ENCODE data around the gene ROR2. TPM values are rescaled to one million over a fixed set of nuclear protein-coding genes. Genes with fewer than 3 reads are reported as not detected.
"Not testable (repeated sequence)": the region's sequence is repeated elsewhere in the genome, so short reads cannot be mapped to it uniquely, and the experiment has no call there.

ROR2 gene
- polyA plus RNA-seq, 3 donors: 14.1 to 17.3 (median 14.2) TPM

DNA sequence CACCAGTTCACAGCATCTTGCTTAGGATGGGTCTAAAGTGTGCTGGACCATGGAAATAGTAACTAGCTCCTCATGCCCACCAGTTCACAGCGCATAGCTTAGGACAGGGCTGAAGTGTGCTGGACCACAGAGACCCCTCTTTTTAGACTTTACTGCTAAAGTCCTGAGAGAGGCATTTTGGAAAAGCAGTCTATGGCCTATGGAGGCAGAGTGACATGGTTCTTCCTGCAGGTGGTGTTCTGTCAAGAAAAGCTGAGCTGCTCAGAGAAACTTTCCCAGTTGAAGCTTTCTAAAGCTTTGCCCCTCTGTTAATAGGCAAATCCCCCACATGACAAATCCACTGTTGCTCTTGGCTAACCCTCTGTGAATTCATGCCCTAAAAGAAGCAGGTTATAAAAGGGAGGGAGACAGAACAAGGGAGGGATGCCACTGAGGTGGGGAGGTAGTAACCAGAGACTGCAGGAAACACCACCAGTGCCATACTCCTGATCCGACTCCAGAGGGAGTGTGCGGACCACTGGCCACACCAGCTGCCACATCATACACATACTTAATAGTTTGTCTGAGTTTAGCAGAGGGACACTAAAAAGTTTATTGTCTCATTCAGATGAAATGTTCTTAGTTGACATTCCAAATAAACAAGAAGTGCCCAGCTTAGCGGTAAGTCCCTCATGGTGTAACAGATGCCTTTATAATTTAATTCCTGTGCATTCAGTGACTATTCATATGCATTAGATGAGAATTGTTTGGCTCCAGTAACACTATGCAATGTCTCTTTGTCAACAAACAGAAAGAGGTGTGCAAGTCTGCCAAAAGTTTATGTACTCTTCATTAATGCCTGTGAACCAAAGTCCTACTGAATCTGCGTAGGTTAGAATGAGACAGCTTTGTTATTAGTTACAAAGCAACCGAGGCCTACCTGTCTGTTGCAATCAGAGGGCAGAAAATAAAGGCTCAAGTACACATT is 290.2 kb downstream of the ROR2 start:
- no peak for DNase-seq (ENCODE audit: low read depth in 3 of 3, low spot score in 2 of 3)

DNA sequence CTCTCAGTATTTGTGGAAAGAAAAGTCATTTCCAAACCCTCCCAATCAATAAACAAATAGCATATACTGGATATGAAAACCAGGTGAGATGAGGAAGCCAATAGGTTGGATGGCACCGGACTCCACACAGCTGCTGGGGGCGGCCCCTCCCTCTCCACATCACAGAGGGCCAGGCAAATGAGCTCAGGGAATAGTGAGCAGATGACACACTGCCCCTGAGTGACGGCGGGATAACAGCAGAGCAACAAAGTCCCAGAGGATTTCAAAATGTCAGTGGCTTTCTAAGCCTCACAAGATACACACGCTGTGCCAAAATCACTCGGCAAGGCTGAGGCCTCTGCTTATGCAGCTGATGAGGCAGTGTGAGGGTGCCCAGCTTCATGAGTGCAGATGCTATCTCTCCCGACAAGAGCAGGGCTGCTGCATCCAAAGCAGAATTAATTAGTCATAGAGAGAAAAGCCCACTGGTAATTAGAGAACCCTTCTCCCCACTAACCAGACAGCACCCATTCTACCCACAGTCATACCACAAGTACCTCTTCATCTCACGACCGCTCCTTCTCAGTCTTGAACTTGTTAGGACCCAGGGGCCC is 291.4 kb downstream of the ROR2 start:
- DNase-seq (ENCODE audit: low read depth in 3 of 3, low spot score in 2 of 3): no peak

DNA sequence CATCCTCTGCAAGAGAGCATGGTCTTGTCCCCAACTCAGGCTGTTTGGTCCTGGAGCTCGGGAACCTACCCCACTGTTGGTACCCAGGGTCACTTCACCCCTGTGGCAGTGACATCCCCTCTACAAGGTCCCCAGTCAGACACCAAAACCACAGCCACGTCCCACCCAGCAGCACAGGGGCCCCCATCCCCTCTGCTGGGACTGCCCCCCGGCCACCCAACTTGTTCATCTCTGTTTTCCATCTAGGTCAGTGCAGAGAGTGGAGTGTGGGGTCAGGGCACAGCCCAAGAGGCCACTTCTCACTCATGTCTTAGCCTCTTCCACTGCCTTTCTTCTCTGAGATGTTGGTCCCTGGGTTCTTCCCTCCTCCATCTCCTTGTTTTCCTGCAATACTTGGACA is 292.5 kb downstream of the ROR2 start:
- no peak for DNase-seq (ENCODE audit: low read depth in 3 of 3, low spot score in 2 of 3)

DNA sequence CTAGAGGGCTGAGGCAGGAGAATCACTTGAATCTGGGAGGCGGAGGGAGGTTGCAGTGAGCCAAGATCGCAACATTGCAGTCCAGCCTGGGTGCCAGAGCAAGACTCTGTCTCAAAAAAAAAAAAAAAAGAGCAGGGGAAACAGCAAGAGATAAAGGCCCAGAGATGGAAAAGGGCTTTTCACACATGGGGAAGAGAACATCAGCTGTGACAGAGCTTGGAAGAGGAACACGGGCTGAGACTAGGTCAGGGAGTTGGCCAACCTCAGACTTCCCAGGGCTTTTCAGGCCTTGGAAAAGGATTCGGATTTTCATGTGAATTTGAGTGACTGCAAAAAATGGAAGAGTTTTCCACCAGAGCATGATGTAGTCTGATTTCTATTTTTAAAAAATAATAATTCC is 294.4 kb downstream of the ROR2 start:
- no peak for DNase-seq (ENCODE audit: low read depth in 3 of 3, low spot score in 2 of 3)

DNA sequence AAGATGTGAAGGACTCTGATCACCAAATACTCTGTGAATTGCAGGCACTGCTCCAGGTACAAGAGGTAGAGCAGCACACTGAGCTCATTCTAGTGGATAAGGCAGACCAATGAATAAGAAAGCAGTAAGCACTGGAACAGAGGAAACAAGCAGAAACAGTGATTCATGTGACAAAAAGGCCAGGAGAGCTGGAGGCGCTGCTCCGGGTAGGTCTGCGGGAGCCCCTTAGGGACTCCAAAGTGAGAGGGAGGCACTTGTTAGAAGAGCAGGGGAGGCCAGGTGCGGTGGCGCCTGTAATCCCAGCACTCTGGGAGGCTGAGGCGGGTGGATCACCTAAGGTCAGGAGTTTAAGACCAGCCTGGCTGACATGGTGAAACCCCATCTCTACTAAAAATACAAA is 294.8 kb downstream of the ROR2 start:
- DNase-seq (ENCODE audit: low read depth in 3 of 3, low spot score in 2 of 3): no peak

DNA sequence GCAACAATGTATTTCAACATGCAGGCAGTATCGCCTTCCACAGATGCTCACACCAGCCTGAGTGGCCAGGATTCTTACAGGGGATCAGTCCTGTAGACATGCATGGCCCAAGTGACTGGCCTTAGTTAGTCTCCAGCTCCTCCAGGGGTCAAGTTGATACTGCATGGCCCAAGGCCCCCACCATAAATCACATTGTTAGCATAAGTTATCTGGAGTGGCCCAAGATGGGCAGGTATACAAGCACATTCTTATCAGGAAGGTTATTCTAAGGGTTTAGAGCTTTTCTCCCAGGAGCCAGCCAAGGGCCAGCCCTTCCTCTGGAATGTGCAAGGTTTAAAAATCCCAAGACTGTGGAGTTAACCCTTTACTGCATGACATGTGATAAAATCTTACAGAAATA is 295.5 kb downstream of the ROR2 start:
- DNase-seq (ENCODE audit: low read depth in 3 of 3, low spot score in 2 of 3): no peak

DNA sequence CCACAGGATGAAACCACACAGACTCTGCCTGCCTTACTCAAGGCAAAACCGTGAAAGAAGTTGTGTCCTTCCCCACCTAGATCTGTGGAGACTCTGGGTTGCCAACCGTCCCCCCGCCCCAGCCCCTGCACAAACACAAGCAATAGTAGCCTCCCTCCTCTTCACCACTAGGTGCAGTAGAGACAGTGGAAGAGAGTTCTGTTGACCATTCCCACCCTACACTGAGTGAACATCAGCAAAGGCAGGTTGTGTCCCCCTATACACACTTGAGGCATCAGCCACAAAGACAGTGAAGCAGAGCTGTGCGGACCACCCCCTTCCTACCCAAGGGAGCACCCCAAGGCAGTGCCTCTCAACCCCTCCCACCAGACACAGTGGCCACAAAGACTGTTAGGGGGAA is 302.7 kb downstream of the ROR2 start:
- DNase-seq (ENCODE audit: low read depth in 3 of 3, low spot score in 2 of 3): no peak

DNA sequence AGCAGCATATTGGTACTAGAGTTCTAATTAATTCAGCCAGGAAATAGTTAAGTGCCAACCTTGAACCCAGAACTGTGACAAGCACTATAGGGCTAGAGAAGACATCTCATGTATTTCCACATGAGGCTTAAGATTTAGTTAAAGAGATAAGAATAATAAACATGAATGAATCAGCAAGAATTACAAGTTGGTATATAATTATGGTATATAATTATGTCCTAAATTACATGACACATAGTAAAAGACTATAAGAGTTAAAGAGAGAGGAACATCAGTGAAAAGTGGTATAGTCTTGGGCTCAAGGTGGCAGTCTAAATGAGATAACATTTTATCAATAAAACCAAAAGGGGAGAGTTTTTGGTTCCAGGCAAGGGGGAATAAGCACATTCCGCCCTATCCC is 303.3 kb downstream of the ROR2 start:
- no peak for DNase-seq (ENCODE audit: low read depth in 3 of 3, low spot score in 2 of 3)

DNA sequence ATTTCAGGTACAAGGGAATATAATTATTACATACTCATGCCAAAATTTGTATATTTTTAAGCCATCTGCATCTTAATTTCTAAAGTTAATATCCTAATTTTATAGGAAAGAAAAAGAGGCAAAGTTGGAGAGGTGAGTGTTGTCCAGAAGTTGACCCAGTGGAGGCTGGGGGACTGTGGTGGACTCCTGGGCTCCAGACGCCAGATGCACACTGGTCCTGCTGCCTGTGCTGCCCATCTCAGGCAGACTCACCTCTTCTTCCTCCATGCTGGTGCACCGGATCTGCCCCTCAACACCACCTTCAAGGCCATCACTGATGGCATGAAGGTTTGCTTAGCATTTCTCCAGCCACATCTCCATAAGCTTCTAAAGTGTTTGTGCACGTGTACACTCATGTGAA is 305.6 kb downstream of the ROR2 start:
- DNase-seq (ENCODE audit: low read depth in 3 of 3, low spot score in 2 of 3): no peak

DNA sequence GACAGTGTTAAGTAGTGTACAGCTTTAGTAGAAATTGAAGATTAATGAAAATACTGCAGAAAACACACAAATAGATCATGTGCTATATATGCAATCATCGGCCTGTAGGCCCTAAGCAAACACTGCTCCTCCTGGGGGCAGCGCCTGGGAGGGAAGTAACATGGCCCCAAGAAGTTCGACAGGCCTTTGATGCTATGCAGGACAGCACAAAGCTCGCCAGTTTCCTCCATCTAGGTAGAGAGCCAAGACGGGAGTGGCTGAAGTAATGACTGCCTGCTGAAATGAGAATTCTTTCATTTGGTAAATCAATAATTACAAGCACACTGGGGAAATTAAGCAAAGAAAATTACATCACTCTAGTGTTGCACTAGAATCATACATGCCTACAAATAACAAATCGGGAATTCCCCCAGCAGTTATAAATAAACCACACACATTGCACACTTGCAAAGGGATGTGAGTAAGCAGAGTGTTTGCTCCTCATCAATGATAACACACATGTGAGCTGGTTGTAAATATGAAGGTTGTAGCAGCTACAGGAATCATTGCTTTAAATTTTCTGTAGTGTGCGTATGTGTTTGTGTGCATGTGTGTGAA is 306.4 kb downstream of the ROR2 start:
- no peak for DNase-seq (ENCODE audit: low read depth in 3 of 3, low spot score in 2 of 3)

DNA sequence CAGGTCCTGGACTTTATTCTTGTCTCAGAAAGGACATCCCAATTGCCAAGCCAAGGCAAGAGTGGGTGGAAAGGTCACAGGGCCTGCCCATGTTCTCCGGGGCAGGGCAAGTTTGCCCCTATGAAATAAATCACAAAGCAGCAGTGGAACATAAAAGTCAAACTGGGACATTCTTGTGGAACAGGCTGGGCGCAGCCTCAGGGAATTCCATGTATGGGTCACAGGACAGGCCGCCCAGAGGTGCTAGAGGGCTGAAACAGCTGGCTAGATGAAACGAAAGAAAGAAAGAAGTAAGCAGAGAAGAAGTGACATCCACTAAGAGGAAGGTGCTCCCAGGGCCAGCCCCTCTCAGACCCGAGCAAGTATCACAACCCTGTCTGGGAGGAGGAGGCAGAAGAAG is 307.3 kb downstream of the ROR2 start:
- DNase-seq (ENCODE audit: low read depth in 3 of 3, low spot score in 2 of 3): no peak

DNA sequence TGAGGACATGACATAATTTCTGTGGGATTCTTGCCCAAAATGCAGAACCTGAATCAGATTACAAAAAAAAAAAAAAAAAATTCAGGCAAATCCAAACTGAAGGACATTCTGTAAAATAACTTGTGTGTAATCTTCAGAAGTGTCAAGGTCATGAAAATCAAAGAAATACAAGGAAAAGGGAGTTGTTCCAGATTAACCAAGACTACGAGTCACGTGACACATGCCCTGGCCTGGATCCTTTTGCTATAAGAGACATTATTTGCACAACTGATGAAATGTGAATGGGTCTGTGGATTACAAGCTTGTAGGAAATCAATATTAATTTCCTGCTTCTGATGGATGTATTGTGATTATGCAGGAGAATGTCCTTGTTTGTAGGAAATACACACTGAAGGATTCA is 309.6 kb downstream of the ROR2 start:
- no peak for DNase-seq (ENCODE audit: low read depth in 3 of 3, low spot score in 2 of 3)

DNA sequence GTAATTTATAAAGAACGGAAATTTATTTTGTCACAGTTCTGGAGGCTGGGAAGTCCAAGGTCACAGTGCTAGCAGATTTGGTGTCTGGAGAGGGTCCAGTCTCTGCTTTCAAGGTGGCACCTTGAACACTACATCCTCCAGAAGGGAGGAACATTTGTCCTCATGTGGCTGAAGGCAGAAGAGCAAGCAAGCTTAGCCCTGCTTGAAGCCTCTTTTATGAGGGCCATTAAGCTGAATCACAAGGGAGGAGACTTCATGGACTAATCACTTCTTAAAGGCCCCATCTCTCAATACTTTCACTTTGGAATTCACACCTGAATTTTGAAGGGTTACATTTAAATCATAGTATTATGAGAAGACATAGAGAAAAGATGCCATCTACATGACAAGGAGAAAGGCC is 311.0 kb downstream of the ROR2 start:
- DNase-seq (ENCODE audit: low read depth in 3 of 3, low spot score in 2 of 3): no peak

DNA sequence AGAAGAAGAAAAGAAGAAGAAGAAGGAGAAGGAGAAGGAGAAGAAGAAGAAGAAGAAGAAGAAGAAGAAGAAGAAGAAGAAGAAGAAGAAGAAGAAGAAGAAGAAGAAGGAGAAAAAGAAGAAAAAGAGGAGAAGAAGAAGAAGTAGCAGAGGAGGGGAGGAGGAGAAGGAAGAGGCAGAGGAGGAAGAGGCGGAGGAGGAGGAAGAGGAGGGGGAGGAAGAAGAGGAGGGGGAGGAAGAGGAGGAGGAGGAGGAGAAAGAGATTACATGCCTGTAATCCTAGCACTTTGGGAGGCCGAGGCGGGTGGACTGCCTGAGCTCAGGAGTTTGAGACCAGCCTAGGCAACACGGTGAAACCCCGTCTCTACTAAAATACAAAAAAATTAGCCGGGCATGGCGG is 315.2 kb downstream of the ROR2 start:
- DNase-seq (ENCODE audit: low read depth in 3 of 3, low spot score in 2 of 3): not testable (repeated sequence)

DNA sequence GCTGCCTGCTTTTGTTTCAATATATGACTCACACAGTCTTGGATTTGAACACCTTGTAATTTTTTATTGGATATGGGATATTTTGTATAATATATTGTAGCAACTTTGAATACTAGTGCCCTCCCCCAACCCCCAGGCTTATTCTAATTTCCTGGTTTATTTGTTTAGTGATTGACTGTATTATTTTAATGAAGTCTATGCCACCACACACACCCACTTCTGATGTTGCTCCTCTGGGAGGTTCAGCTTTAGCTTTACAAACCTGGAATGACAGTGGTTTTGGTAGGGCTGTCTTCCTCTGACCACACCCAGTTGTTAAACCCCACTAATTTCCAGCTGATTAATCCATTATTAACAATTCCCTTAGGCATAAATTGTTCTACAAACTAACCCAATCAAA is 320.3 kb downstream of the ROR2 start:
- no peak for DNase-seq (ENCODE audit: low read depth in 3 of 3, low spot score in 2 of 3)

DNA sequence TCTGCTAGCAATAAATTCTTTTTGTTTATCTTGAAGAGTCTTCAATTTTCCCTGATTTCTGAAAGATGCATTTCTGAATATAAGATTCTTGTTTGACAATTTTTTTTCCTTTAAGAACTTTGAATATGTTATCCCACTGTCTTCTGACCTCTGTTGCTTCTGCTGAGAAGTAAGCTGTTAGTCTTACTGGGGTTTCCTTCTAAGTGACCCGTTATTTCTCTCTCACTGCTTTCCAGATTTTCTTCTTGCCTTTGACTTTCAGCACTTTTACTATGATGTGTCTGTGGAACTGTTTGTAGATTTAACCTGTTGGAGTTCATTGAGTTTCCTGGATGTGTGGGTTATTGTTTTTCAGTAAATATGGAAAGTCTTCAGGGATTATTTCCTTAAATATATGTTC is 321.1 kb downstream of the ROR2 start:
- DNase-seq (ENCODE audit: low read depth in 3 of 3, low spot score in 2 of 3): no peak

DNA sequence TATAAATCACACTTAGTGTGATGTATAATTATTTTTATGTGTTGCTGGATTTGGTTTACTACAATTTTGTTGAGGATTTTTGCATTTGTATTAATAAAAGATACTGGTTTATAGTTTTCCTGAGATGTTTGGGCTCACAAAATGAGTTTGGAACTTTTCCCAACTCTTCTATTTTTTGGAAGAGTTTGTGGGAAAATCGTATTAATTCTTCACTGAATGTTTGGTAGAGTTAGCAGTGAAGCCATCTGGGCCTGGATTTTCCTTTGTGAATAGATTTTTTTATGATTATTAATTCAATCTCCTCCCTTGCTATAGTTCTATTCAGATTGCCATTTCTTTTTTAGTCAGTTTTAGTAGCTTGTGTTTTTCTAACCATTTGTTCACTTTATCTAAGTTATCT is 324.7 kb downstream of the ROR2 start:
- DNase-seq (ENCODE audit: low read depth in 3 of 3, low spot score in 2 of 3): no peak

DNA sequence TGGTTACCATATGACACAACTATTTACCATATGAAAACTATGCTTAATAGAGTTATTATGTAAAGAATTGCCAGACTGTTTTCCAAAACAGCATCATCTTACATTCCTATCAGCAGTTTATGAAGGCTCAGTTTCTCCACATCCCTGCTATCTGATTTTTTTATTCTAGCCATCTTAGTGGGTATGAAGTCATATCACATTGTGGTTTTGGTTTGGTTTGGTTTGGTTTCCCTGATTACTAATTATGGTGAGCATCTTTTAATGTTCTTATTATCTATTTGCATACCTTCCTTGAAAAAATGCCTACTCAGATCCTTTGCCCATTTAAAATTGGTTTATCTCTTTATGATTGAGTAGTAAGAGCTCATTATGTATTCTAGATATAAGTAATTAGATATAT is 327.0 kb downstream of the ROR2 start:
- no peak for DNase-seq (ENCODE audit: low read depth in 3 of 3, low spot score in 2 of 3)

DNA sequence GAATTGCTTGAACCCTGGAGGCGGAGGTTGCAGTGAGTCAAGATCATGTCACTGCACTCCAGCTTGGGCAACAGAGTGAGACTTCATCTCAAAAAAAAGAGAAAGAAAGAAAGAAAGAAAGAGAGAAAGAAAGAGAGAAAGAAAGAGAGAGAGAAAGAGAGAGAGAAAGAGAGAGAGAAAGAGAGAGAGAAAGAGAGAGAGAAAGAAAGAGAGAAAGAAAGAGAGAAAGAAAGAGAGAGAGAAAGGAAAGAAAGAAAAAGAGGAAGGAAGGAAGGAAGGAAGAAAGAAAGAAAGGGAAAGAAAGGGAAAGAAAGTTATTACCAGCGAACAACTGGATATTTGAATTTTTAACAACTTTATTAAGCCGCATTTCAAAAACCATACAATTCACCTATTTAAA is 327.9 kb downstream of the ROR2 start:
- not testable (repeated sequence) for DNase-seq (ENCODE audit: low read depth in 3 of 3, low spot score in 2 of 3)

DNA sequence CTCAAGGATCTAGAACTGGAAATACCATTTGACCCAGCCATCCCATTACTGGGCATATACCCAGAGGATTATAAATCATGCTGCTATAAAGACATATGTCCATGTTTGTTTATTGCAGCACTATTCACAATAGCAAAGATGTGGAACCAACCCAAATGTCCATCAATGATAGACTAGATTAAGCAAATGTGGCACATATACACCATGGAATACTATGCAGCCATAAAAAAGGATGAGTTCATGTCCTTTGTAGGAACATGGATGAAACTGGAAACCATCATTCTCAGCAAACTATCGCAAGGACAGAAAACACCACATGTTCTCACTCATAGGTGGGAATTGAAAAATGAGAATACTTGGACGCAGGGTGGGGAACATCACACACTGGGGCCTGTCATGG is 336.0 kb downstream of the ROR2 start:
- not testable (repeated sequence) for DNase-seq (ENCODE audit: low read depth in 3 of 3, low spot score in 2 of 3)

DNA sequence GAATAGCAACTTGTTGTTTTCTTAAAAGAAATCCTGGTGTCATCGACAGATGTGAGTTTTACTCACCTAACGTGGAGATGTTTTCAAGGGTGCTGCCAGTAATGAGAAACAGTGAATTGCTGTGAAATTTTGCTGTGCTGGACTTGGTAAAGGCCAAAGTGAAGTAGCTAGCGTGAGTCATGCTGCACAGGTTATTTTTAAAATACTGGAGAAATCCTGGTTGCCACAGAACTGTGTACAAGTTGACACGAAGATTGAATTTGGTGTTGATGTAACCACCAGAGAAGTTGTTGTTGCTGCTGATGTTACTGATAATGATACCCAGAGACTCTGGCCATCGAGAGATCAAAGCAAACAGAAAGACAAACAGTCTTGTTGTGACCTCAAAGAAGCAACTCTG is 338.4 kb downstream of the ROR2 start:
- no peak for DNase-seq (ENCODE audit: low read depth in 3 of 3, low spot score in 2 of 3)

Measured in right renal cortex interstitium (tissue), 3 donors.